ENCODE results near the gene HRC. TPM values are rescaled to one million over a fixed set of nuclear protein-coding genes. Genes with fewer than 3 reads are reported as not detected.
"Not testable (repeated sequence)": the region's sequence is repeated elsewhere in the genome, so short reads cannot be mapped to it uniquely, and the experiment has no call there.

The HRC gene
- total and polyA plus RNA-seq, 2 donors (not counting 3 experiments of a cell fraction or from before 2014, with no cell fraction given), result not detected

DNA sequence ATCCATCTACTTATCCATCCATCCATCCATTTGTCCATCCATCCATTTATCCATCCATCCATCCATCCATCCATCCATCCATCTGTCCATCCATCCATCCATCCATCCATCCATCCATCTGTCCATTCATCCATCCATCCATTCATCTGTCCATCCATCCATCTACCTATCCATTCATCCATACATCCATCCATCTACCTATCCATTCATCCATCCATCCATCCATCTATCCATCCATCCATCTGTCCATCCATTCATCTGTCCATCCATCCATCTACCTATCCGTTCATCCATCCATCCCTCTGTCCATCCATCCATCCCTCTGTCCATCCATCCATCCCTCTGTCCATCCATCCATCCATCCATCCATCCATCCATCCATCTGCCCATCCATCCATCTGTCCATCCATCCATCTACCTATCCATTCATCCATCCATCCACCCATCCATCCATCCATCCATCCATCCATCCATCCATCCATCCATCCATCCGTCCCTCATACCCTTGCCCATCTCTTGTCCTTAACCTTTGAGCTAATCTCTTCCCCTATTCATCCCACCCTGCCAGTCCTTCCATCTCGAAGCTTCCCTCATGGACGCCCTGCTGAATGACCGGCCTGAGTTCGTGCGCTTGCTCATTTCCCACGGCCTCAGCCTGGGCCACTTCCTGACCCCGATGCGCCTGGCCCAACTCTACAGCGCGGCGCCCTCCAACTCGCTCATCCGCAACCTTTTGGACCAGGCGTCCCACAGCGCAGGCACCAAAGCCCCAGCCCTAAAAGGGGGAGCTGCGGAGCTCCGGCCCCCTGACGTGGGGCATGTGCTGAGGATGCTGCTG lies 27.0 kb upstream of the HRC start:
- H3K79me2 ChIP-seq (ENCODE audit: control insufficient read depth, insufficient read depth, low read length); FAIRE-seq; dilution Hi-C loops (cut with MboI; ENCODE audit: extremely low pct_ligation_motif_present, low sequenced_read_pairs); POLR2A ChIA-PET; H3K27me3 ChIP-seq (ENCODE audit: control insufficient read depth in 2 of 2, insufficient read depth in 2 of 2, low read length in 2 of 2); H3K4me2 ChIP-seq (ENCODE audit: insufficient read depth, low read length); H3K27ac ChIP-seq (ENCODE audit: insufficient read depth, low read depth, low read length); H2AFZ ChIP-seq (ENCODE audit: low read depth, low read length); H3K9me1 ChIP-seq (replicated peaks; ENCODE audit: control insufficient read depth, extremely low read depth, insufficient read depth, low read length); CTCF ChIA-PET; H3K4me3 ChIP-seq (replicated peaks in 1 of 3; ENCODE audit: insufficient read depth in 1 of 3, low read depth in 1 of 3, low read length in 3 of 3); intact Hi-C loops (cut with micrococcal nuclease); H4K20me1 ChIP-seq (replicated peaks; ENCODE audit: control insufficient read depth, extremely low read depth, insufficient read depth, low read length); DNase-seq (ENCODE audit: low read depth, low spot score); H3K9ac ChIP-seq (replicated peaks; ENCODE audit: extremely low read depth, insufficient read depth, low read length); H3K4me1 ChIP-seq (ENCODE audit: control insufficient read depth, extremely low read depth, insufficient read depth, low read length); BruUV-seq (replicated peaks); H3K9me3 ChIP-seq (replicated peaks; ENCODE audit: control insufficient read depth, insufficient read depth, low read length); H3K36me3 ChIP-seq (ENCODE audit: control insufficient read depth in 2 of 2, extremely low read depth in 1 of 2, insufficient read depth in 2 of 2, low read length in 2 of 2): not testable (repeated sequence)

DNA sequence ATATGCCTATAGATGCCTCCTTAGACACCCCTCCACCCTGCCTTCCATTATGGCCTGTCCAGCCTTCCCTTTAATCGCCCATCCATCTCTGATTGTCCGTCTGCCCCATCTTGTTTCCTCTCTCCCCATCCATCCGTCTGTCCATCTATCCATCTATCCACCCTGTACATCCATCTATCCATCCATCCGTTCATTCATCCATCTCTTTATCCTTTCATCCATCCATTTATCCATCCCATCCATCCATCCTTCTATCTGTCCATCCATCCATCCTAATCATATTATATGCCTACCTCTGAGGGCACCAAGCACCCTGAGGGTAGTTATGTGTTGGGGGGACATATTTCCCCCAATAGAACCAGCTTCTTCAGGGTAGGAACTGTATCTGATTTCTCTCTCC lies 25.5 kb upstream of the HRC start:
- H2AFZ ChIP-seq (ENCODE audit: low read depth, low read length), result no peak overlapping the region
- ChIA-PET POLR2A (no interaction called here), CTCF (interaction anchor here (1.0 kb wide), 1 partner anchor 18 kb away, joined by 3 read pairs; no protein-coding TSS in a partner anchor)
- H3K4me1 ChIP-seq (ENCODE audit: control insufficient read depth, extremely low read depth, insufficient read depth, low read length), result no peaks in the 10 kb centered on the region
- no peaks in the 10 kb centered on the region for H3K27me3 ChIP-seq (ENCODE audit: control insufficient read depth in 2 of 2, insufficient read depth in 2 of 2, low read length in 2 of 2)
- no peaks in the 10 kb centered on the region for H3K9me1 ChIP-seq (replicated peaks; ENCODE audit: control insufficient read depth, extremely low read depth, insufficient read depth, low read length)
- DNase-seq (ENCODE audit: low read depth, low spot score), result no peak
- no peak overlapping the region for H3K27ac ChIP-seq (ENCODE audit: insufficient read depth, low read depth, low read length)
- no peaks in the 10 kb centered on the region for H3K79me2 ChIP-seq (ENCODE audit: control insufficient read depth, insufficient read depth, low read length)
- FAIRE-seq, result no peak
- no peak overlapping the region for H3K4me3 ChIP-seq (replicated peaks in 1 of 3; ENCODE audit: insufficient read depth in 1 of 3, low read depth in 1 of 3, low read length in 3 of 3)
- no peak overlapping the region for H3K9ac ChIP-seq (replicated peaks; ENCODE audit: extremely low read depth, insufficient read depth, low read length)
- H4K20me1 ChIP-seq (replicated peaks; ENCODE audit: control insufficient read depth, extremely low read depth, insufficient read depth, low read length), result no peaks in the 10 kb centered on the region
- no TSS peak for BruUV-seq (replicated peaks)
- TF ChIP-seq POLR2A (IDR thresholded peaks at IDR 0.05; ENCODE audit: low read depth, low read length) (no peak), FOS (IDR thresholded peaks at IDR 0.05; ENCODE audit: borderline replicate concordance, insufficient read depth, low read length) (no peak), EZH2 (IDR thresholded peaks at IDR 0.05; ENCODE audit: borderline replicate concordance, low read depth, low read length, severe bottlenecking) (no peak), GATA2 (IDR thresholded peaks at IDR 0.05; ENCODE audit: insufficient read depth, insufficient read length, low read depth, low read length) (no peak), POLR2AphosphoS5 (IDR thresholded peaks at IDR 0.05; ENCODE audit: insufficient read depth, low read depth, low read length) (no peak), MAX (IDR thresholded peaks at IDR 0.05; ENCODE audit: insufficient read depth, insufficient read length) (no peak), MYC (IDR thresholded peaks at IDR 0.05; ENCODE audit: low read depth, low read length) (no peak), JUN (IDR thresholded peaks at IDR 0.05; ENCODE audit: borderline replicate concordance, insufficient read depth, insufficient read length, low read depth) (no peak)
- TF ChIP-seq, protein P1, sequence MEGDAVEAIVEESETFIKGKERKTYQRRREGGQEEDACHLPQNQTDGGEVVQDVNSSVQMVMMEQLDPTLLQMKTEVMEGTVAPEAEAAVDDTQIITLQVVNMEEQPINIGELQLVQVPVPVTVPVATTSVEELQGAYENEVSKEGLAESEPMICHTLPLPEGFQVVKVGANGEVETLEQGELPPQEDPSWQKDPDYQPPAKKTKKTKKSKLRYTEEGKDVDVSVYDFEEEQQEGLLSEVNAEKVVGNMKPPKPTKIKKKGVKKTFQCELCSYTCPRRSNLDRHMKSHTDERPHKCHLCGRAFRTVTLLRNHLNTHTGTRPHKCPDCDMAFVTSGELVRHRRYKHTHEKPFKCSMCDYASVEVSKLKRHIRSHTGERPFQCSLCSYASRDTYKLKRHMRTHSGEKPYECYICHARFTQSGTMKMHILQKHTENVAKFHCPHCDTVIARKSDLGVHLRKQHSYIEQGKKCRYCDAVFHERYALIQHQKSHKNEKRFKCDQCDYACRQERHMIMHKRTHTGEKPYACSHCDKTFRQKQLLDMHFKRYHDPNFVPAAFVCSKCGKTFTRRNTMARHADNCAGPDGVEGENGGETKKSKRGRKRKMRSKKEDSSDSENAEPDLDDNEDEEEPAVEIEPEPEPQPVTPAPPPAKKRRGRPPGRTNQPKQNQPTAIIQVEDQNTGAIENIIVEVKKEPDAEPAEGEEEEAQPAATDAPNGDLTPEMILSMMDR (IDR thresholded peaks at IDR 0.05; ENCODE audit: extremely low read depth in 1 of 2, insufficient read depth in 1 of 2, low read depth in 1 of 2, low read length in 2 of 2), result no peak
- H3K36me3 ChIP-seq (ENCODE audit: control insufficient read depth in 2 of 2, extremely low read depth in 1 of 2, insufficient read depth in 2 of 2, low read length in 2 of 2), result no peaks in the 10 kb centered on the region
- H3K9me3 ChIP-seq (replicated peaks; ENCODE audit: control insufficient read depth, insufficient read depth, low read length), result no peaks in the 10 kb centered on the region
- dilution Hi-C loops (cut with MboI; ENCODE audit: extremely low pct_ligation_motif_present, low sequenced_read_pairs), result no loop called here
- H3K4me2 ChIP-seq (ENCODE audit: insufficient read depth, low read length), result no peak overlapping the region
- intact Hi-C loops (cut with micrococcal nuclease), result no loop called here

Data from endothelial cell of umbilical vein (primary cell).